ENCODE results near the gene ASB10.

Gene ASB10

GRCh38 chr7:151210087-151210854 lies 23.2 kb upstream of the ASB10 start, which contains the start of gene H2BK1:
Gene H2BK1 (minus strand): TSS chr7:151210488. CDS start chr7:151210318, 170 bp downstream.
- DNase-seq (ENCODE audit: low read depth): no peak

GRCh38 chr7:151209588-151209987 lies 22.5 kb upstream of the ASB10 start:
- no peak for DNase-seq (ENCODE audit: low read depth)

- no peak for DNase-seq (ENCODE audit: low read depth)
These were observed 21.3 kb upstream of the ASB10 start for GRCh38 chr7:151208253-151208862.

- DNase-seq (ENCODE audit: low read depth): no peak
These were observed 20.8 kb upstream of the ASB10 start for GRCh38 chr7:151207804-151208203.

- DNase-seq (ENCODE audit: low read depth): no peak
These were observed 20.3 kb upstream of the ASB10 start for GRCh38 chr7:151207315-151207714.

GRCh38 chr7:151206914-151207313 lies 19.9 kb upstream of the ASB10 start:
- DNase-seq (ENCODE audit: low read depth): no peak

GRCh38 chr7:151205730-151206129 lies 18.7 kb upstream of the ASB10 start:
- DNase-seq (ENCODE audit: low read depth): no peak

GRCh38 chr7:151204383-151205032 lies 17.5 kb upstream of the ASB10 start:
- DNase-seq (ENCODE audit: low read depth): no peak

- DNase-seq (ENCODE audit: low read depth): no peak
These were observed 15.8 kb upstream of the ASB10 start for GRCh38 chr7:151202836-151203235.

- DNase-seq (ENCODE audit: low read depth): no peak
These were observed 14.7 kb upstream of the ASB10 start for GRCh38 chr7:151201751-151202150.

- DNase-seq (ENCODE audit: low read depth): no peak
These were observed 14.3 kb upstream of the ASB10 start for GRCh38 chr7:151201344-151201743.

- no peak for DNase-seq (ENCODE audit: low read depth)
These were observed 12.1 kb upstream of the ASB10 start for GRCh38 chr7:151198945-151199848.

GRCh38 chr7:151197932-151198331 lies 10.9 kb upstream of the ASB10 start:
- DNase-seq (ENCODE audit: low read depth): no peak

- no peak for DNase-seq (ENCODE audit: low read depth)
These were observed 8.8 kb upstream of the ASB10 start for GRCh38 chr7:151195616-151196450.

GRCh38 chr7:151194188-151194587 lies 7.1 kb upstream of the ASB10 start:
- no peak for DNase-seq (ENCODE audit: low read depth)

- DNase-seq (ENCODE audit: low read depth): no peak
These were observed 6.3 kb upstream of the ASB10 start for GRCh38 chr7:151193203-151193978.

- no peak for DNase-seq (ENCODE audit: low read depth)
These were observed 5.0 kb upstream of the ASB10 start for GRCh38 chr7:151192002-151192539.

GRCh38 chr7:151191544-151191943 lies 4.5 kb upstream of the ASB10 start:
- no peak for DNase-seq (ENCODE audit: low read depth)

GRCh38 chr7:151189038-151189437 lies 2.0 kb upstream of the ASB10 start:
- DNase-seq (ENCODE audit: low read depth): no peak

GRCh38 chr7:151188252-151188542 lies 1.1 kb upstream of the ASB10 start:
- DNase-seq (ENCODE audit: low read depth): no peak
